SHP77 treated with DMSO at 0.1 percent for 48 hours (cell line): ENCODE measurements around the gene ZNF511.

Experiments
- DNase-seq: peaks from one replicate; lab custom pipeline; 2025; lab: John Stamatoyannopoulos, UW

ZNF511 gene

DNA sequence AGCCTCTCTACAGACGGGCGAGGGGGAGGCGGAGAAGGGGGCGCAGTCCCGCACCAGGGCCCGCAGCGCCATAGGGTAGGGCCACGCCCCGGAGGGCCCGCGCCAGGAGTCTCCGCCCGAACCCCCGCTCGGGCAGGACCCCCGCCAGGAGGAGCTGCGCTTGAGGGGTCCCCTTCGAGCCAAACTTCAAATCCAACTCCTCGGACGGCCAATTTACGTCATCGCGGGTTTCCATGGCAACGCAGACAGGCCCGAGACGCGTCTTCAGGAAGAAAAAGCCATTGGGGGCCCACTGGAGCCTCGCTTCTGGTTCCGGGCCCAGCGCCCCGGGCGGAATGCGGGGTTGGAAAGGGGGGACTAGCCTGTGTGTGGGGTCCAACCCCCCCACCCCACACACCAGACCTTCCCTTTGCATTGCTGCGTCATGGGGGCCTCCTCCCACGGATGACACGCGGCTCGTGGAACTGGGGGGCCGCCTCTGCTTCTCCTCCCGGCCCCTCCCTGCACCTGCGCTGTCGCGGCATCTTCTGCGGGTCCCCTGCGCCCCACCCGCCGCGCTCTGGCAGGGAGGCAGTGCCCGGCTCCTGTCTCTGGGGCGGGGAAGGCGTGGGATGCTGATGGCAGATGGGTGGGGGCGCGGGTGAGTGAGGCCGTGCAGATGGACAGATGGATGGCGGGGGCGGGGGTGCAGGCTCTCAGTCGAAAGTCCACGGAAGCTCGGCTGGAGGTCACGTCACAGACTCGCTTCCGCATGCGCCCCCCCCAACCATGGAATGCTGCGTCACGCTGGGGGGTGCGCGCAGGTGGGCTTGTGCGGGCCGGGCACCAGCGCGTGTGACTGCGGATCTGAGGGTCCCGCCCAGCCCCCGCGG lies 26.8 kb downstream of the ZNF511 start:
- DNase-seq, result no peak

GRCh38 chr10:133336118-133336576 lies 27.4 kb downstream of the ZNF511 start:
- DNase-seq, result no peak

DNA sequence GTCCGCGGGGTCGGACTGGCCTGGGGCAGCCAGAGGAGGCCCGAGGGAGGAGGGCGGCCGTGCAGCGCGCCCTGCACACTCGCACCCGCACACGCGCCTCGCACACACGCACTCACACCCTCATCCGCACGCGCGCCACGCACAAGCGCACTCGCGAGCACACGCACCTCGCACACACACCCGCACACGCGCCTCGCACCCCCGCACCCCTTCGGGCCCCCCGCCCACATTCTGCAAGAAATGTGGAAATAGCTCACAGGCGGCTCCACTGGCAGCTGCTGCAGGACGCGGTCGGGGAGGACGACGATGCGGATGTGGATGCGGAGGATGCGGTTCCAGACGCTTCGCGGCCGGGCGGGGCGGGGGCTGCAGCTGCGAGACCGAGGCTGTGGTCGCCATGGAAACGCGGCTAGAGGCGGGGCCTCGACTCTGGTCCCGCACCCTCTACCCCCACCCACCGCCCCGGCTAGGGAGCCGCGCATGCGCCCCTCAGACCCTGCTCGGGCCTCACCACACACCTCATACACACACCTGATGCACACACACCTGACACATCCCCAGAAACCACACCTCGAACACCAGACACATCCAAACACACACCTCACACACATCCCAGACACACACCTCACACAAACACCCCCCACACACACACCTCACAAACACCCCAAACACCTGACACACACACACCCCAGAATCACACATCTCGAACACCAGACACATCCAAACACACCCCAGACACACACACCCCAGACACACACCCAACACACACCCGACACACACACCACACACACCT lies 28.1 kb downstream of the ZNF511 start, which contains the start of gene CALY:
Gene CALY (minus strand): TSS at position 320 of the 793 bp plus-strand sequence. CDS start 7,907 bp downstream, outside the sequence.
- DNase-seq, result no peak

DNA sequence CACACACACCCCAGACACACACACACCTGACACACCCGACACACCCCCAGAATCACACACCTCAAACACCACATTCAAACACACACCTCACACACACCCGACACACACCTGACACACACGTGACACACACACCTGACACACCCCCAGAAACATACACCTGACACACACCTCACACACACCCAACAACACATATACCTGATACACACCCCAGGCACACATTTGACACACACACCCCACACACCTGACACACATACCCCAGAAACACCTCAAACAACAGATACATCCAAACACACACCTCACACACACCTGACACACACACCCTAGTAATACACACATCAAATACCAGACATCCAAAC lies 28.6 kb downstream of the ZNF511 start:
- DNase-seq, result no peak

DNA sequence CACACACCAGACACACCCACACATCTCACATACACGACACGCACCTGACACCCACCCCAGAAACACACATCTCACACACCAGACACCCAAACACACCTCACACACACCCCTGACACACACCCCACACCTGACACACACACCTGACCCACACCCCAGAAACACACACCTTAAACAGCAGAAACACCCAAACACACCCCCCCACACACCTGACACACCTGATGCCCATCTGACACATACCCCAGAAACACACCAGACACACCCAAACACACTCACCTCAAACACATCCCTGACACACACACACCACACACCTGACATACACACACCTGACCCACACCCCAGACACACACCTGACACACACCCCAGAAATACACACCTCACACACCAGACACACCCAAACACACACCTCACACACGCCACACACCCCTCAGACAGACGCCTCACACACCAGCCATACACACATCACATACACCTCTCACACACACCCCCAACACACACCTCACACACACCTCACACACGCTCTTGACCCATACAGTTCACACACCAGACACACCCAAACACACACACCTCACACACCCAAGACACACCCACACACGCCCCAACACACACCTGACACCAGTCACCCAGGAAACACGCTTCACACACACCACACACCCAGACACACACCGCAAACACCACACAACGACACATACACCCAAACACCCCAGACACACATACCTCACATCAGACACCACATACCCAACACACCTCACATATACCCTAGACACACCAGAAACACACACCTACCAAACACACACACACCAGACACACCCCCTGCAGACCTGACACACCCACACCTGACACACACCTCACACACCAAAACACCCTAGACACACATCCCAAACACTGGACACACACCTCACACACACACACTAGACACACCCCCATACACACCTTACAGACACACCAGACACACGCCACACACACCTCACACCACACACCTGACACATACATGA lies 29.7 kb downstream of the ZNF511 start:
- no peak for DNase-seq

GRCh38 chr10:133339708-133340380 lies 31.1 kb downstream of the ZNF511 start:
- no peak for DNase-seq

- DNase-seq, result no peak
Observed at GRCh38 chr10:133341983-133342382, 33.3 kb downstream of the ZNF511 start.

- no peak for DNase-seq
Observed at GRCh38 chr10:133342942-133343341, 34.2 kb downstream of the ZNF511 start.

GRCh38 chr10:133343558-133343957 lies 34.8 kb downstream of the ZNF511 start:
- no peak for DNase-seq

- DNase-seq, result no peak
Observed at GRCh38 chr10:133344236-133344635, 35.5 kb downstream of the ZNF511 start.

DNA sequence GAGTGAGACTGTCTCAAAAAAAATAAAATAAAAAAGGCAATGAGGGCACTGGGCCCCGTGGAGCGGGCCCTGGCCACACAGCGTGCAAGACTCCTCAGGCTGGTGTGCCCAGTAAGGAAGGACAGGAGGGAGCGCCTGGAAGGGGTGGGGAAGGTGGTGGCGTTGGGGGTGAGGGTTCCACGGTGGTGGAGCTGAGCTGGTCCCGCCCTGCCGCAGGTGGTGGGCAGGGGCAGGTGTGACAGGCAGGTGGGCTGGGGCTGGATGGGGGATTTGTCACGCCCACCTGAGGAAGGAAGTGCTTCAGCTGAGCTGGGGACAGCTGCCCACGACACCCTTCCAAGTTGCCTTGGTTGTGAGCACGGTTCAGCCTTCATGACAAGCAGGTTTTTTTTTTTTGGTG lies 37.7 kb downstream of the ZNF511 start:
- DNase-seq, result no peak

DNA sequence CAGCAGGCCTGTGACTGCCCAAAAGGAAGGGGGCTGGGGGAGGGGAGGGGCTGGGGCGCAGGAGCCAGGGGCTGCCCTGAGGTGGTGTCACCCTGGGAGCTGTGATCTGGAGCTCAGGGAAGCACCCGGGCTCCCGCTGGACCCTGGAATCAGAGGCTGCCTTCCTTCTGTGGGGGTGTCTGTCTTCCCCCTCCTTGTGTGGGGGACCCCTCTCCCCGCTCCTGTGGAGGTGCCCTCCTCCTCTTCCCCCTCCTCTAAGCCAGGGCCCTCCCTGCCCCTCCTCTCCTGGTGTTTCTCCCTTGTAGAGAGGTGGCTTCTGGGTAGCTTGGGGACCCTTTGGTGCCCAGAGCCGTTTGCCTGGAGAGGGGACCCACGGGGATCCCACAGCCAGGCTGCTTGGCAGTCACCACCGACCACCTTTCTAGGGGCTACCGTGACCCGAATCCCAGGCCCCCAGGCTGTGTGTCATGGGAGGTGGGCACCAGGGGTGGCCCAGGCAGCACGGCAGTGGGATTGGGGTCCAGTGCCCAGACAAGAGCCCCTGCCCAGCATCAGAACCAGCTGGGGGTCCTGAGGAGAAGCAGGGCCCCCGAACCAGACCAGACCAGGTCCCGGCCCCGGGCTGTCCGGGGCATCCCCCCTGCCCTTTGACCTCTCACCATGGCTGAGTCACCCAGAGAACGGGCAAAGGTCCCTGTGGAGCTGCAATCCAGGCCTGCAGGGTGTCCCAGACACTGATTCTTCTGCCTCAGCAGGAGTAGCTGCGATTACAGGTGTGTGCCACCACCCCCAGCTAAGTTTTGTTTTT lies 39.2 kb downstream of the ZNF511 start:
- DNase-seq, result no peak

GRCh38 chr10:133349160-133349568 lies 40.5 kb downstream of the ZNF511 start:
- DNase-seq, result no peak

- no peak for DNase-seq
Observed at GRCh38 chr10:133349577-133350011, 40.9 kb downstream of the ZNF511 start.

GRCh38 chr10:133350283-133350949 lies 41.7 kb downstream of the ZNF511 start:
- no peak for DNase-seq

DNA sequence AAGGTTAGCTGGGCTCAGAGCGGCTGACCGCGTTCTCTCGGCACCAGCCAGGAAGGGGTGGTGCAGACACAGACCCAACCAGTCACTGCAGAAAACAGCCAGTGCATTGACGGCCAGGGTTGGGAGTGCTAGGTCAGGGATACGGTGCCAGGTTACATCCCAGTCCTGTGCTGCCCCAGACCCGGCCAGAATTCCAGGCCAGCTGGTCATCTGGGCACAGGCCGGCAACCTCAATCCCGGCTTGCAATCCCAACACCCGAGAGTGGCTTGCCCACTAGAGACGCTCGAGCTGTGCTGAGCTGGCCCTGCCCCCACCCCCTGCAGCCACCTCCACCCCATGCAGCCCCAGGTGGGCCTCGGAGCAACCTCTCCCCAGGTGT lies 42.2 kb downstream of the ZNF511 start:
- no peak for DNase-seq

GRCh38 chr10:133351408-133352318 lies 42.9 kb downstream of the ZNF511 start:
- DNase-seq, result no peak

DNA sequence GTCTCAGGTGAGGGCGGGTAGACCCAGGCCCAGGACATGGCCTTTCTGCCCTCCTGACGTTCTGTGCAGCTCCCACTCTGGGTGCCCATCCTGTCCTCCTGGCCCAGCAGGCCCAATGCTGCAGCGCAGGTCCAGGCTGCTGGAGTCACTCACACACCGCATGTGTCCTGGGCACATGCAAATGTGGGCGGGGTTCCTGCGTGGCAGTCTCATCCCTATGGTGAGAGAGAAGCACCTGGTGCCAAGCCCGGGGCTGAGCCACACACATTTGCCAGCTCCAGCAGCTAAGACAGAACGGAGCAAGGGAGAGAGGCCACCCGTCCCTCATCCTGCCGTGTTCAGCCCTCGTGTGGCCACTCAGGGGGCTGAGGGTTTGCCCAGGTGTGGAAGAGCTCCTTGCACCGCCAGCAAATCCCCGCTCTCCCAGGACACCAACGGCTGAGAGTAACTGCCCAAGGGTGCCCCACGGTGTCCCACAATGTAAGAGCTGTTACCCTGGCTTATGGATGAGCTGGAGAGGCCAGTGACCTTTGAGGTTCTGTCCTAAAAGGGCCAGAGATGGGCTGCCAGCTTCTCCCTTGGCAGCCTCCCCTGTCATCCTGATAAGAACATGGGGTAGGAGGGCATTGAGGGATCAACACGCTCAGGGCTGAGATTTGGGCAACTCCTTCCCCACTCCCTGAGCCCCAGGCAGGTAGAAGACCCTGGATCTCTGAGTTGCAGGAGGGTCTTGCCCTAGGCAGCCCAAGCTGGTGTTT lies 44.7 kb downstream of the ZNF511 start:
- no peak for DNase-seq
